Neural progenitor cell (in vitro differentiated cells): ENCODE data around the gene PIGM.

Experiments used
- EZH2 ChIP-seq: fragments of 200-600 bp; sonication (generic); IDR thresholded peaks from 2 replicates; pipeline ENCODE4 v1.6.1; 2017; ENCODE audit warnings: antibody characterized with exemption, mild to moderate bottlenecking, moderate library complexity
- EZH2phosphoT487 ChIP-seq: fragments of 200-600 bp; sonication (generic); IDR thresholded peaks from 2 replicates; pipeline ENCODE4 v1.6.1; 2017; ENCODE audit warnings: antibody characterized with exemption
- TF ChIP-seq, protein P1 (sequence below): fragments of 200-600 bp; sonication (generic); IDR thresholded peaks from 2 replicates; pipeline ENCODE4 v1.5.1; 2017; ENCODE audit warnings: antibody characterized with exemption, mild to moderate bottlenecking

DNA sequence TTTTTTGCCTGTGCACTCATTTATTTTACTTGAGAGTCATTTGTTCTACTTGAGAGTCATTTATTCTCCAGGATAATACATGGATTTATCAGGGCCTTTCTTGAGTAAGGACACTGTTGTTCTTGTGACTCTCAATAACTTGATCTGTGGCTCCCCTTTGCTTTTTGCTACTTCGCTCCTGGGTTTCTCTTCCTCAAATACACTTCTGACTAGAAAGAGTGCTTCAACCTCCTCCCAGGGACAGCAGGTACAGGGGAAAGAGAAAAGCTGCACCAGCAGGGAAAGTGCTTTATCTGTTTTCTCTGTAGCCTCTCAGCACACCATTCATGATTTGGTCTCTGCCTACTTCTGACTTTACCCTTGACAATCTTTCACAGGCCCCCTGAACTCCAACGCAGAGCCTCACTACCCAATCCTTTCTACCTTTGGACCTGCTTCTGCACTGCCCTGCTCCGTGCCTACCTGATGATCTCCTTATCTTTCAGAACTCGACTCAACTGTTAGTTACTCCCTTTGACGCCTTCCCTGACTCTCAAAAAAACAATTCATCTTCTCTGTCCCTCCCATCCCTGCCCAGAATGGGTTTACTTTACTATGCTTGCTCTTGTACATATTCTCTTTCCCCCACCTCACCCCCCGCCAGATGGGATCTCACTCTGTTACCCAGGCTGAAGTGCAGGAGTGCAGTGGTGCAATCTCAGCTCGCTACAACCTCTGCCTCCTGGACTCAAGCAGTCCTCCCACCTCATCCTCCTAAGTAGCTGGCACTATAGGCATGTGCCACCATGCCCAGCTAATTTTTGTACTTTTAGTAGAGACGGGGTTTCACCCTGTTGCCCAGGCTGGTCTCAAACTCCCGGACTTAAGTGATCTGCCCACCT is 15.6 kb upstream of the PIGM start:
- TF ChIP-seq, protein P1, sequence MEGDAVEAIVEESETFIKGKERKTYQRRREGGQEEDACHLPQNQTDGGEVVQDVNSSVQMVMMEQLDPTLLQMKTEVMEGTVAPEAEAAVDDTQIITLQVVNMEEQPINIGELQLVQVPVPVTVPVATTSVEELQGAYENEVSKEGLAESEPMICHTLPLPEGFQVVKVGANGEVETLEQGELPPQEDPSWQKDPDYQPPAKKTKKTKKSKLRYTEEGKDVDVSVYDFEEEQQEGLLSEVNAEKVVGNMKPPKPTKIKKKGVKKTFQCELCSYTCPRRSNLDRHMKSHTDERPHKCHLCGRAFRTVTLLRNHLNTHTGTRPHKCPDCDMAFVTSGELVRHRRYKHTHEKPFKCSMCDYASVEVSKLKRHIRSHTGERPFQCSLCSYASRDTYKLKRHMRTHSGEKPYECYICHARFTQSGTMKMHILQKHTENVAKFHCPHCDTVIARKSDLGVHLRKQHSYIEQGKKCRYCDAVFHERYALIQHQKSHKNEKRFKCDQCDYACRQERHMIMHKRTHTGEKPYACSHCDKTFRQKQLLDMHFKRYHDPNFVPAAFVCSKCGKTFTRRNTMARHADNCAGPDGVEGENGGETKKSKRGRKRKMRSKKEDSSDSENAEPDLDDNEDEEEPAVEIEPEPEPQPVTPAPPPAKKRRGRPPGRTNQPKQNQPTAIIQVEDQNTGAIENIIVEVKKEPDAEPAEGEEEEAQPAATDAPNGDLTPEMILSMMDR, result no peak
- TF ChIP-seq EZH2phosphoT487 (no peak), EZH2 (no peak)
